ENCODE results near the gene CD4. TPM values are rescaled to one million over a fixed set of nuclear protein-coding genes. Genes with fewer than 3 reads are reported as not detected.

CD4 gene
- total RNA-seq, 1 experiment from 2014 or later: 0.42 TPM

DNA sequence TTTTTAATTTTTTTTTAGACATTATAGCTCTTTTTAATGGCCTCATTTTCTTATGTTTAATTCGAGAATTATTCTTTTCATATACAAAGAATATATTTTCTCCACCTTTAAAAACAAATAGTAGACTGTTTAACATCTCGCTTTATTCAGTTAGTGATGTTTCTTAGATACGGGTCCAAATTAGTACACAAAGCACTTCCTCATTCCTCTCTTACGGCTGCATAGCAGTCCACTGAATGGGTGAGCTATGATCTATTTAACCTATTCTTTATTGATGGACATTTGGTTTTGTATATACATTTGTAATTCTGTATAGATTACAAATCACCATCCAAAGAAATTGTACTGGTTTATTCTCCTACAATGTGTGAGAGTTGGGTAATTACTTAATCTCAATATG lies 24.0 kb downstream of the CD4 start:
- CTCF ChIA-PET: interaction anchor here (1.0 kb wide), 1 partner anchor 61 kb away, joined by 3 read pairs; no protein-coding TSS in a partner anchor
- RAD21 ChIA-PET (ENCODE audit: low non-redundant PET in 1 of 2, low total read pairs in 2 of 2, uncharacterized antibody in 2 of 2, unreplicated experiment in 2 of 2): no interaction called here
- Histone ChIP-seq H2AFZ (ENCODE audit: low read depth, low read length, poor library complexity, severe bottlenecking) (no peak overlapping the region), H3K9me2 (ENCODE audit: insufficient read depth) (no peaks in the 10 kb centered on the region), H3K9me3 (ENCODE audit: control insufficient read depth in 1 of 2, insufficient read depth in 1 of 2, low read depth in 1 of 2, low read length in 2 of 2) (no peaks in the 10 kb centered on the region), H3K27me3 (ENCODE audit: insufficient read depth, low read length) (no peaks in the 10 kb centered on the region), H3K4me2 (ENCODE audit: low read length) (no peak overlapping the region), H3K9ac (ENCODE audit: low read length) (no peak overlapping the region), H3K36me3 (ENCODE audit: control insufficient read depth in 1 of 2, insufficient read depth in 2 of 2, low read length in 2 of 2) (no peaks in the 10 kb centered on the region), H3K4me3 (replicated peaks in 1 of 2; ENCODE audit: low read depth in 1 of 2, low read length in 2 of 2) (no peak overlapping the region), H3K4me1 (ENCODE audit: control insufficient read depth in 1 of 2, insufficient read depth in 2 of 2, low read length in 2 of 2) (no peaks in the 10 kb centered on the region; a peak in 1 of 4 replicates), H4K20me1 (ENCODE audit: insufficient read depth) (no peaks in the 10 kb centered on the region), H3K27ac (ENCODE audit: low read depth, low read length) (no peak overlapping the region), H3K79me2 (ENCODE audit: insufficient read depth, low read length) (no peaks in the 10 kb centered on the region)
- ATAC-seq (no peak), DNase-seq (ENCODE audit: low read depth, low spot score) (no peak)
- POLR2A ChIA-PET: interaction anchor here (1.3 kb wide), 1 partner anchor 38 kb away, joined by 3 read pairs; the partner anchor contains the start of genes CDCA3 and USP5
- no TSS peak for BruUV-seq (replicated peaks)
- intact Hi-C loops (cut with micrococcal nuclease): no loop called here
- TF ChIP-seq, protein P1, sequence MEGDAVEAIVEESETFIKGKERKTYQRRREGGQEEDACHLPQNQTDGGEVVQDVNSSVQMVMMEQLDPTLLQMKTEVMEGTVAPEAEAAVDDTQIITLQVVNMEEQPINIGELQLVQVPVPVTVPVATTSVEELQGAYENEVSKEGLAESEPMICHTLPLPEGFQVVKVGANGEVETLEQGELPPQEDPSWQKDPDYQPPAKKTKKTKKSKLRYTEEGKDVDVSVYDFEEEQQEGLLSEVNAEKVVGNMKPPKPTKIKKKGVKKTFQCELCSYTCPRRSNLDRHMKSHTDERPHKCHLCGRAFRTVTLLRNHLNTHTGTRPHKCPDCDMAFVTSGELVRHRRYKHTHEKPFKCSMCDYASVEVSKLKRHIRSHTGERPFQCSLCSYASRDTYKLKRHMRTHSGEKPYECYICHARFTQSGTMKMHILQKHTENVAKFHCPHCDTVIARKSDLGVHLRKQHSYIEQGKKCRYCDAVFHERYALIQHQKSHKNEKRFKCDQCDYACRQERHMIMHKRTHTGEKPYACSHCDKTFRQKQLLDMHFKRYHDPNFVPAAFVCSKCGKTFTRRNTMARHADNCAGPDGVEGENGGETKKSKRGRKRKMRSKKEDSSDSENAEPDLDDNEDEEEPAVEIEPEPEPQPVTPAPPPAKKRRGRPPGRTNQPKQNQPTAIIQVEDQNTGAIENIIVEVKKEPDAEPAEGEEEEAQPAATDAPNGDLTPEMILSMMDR (IDR thresholded peaks at IDR 0.05 in 2 of 3, conservative IDR thresholded peaks at IDR 0.05 in 1 of 3; ENCODE audit: borderline replicate concordance in 1 of 3, insufficient read depth in 1 of 3, low read depth in 2 of 3, low read length in 2 of 3): no peak
- TF ChIP-seq POLR2A (IDR thresholded peaks at IDR 0.05; ENCODE audit: borderline replicate concordance, extremely low read depth, insufficient read depth, insufficient read length) (no peak), EZH2phosphoT487 (IDR thresholded peaks at IDR 0.05; ENCODE audit: borderline replicate concordance) (no peak)
- TF ChIP-seq, protein P2, sequence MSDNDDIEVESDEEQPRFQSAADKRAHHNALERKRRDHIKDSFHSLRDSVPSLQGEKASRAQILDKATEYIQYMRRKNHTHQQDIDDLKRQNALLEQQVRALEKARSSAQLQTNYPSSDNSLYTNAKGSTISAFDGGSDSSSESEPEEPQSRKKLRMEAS (IDR thresholded peaks at IDR 0.05): no peak

DNA sequence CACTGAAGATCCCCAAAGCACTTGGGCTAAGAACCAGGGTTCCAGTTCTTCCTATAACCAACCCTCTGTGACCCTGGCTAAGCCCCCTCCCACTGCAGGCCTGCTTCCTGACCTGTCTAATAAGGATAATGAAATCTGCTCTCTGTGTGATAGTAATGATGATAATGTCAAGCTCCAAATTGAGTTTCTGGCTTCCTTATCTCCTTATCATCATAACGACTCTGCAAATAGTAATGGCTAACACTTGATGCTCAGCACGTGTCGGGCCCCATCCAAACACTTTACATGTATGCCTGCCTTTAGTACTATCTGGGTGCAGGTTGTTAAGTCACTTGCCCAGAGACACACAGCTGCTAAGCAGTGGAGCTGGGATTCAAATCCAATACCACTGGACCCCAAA lies 27.3 kb downstream of the CD4 start:
- RAD21 ChIA-PET (ENCODE audit: low non-redundant PET in 1 of 2, low total read pairs in 2 of 2, uncharacterized antibody in 2 of 2, unreplicated experiment in 2 of 2): no interaction called here
- Histone ChIP-seq H3K9me2 (ENCODE audit: insufficient read depth) (no peaks in the 10 kb centered on the region), H3K4me1 (ENCODE audit: control insufficient read depth in 1 of 2, insufficient read depth in 2 of 2, low read length in 2 of 2) (peaks cover 7 to 10% of the 10 kb centered on the region in 2 experiments), H3K79me2 (ENCODE audit: insufficient read depth, low read length) (no peaks in the 10 kb centered on the region), H4K20me1 (ENCODE audit: insufficient read depth) (no peaks in the 10 kb centered on the region), H3K36me3 (ENCODE audit: control insufficient read depth in 1 of 2, insufficient read depth in 2 of 2, low read length in 2 of 2) (no peaks in the 10 kb centered on the region), H3K9ac (ENCODE audit: low read length) (no peak overlapping the region), H2AFZ (ENCODE audit: low read depth, low read length, poor library complexity, severe bottlenecking) (no peak overlapping the region), H3K4me2 (ENCODE audit: low read length) (no peak overlapping the region), H3K9me3 (ENCODE audit: control insufficient read depth in 1 of 2, insufficient read depth in 1 of 2, low read depth in 1 of 2, low read length in 2 of 2) (no peaks in the 10 kb centered on the region), H3K27me3 (ENCODE audit: insufficient read depth, low read length) (no peaks in the 10 kb centered on the region), H3K4me3 (replicated peaks in 1 of 2; ENCODE audit: low read depth in 1 of 2, low read length in 2 of 2) (no peak overlapping the region), H3K27ac (ENCODE audit: low read depth, low read length) (no peak overlapping the region)
- ATAC-seq: no peak
- intact Hi-C loops (cut with micrococcal nuclease): no loop called here
- BruUV-seq (replicated peaks): no TSS peak
- no peak for DNase-seq (ENCODE audit: low read depth, low spot score)
- POLR2A ChIA-PET: no interaction called here
- CTCF ChIA-PET: no interaction called here
- TF ChIP-seq EZH2phosphoT487 (IDR thresholded peaks at IDR 0.05; ENCODE audit: borderline replicate concordance): no peak
- TF ChIP-seq POLR2AphosphoS5 (IDR thresholded peaks at IDR 0.05; ENCODE audit: low read depth, low read length): no peak
- TF ChIP-seq ELF1 (IDR thresholded peaks at IDR 0.05; ENCODE audit: borderline replicate concordance, low read depth): no peak
- TF ChIP-seq, protein P3, sequence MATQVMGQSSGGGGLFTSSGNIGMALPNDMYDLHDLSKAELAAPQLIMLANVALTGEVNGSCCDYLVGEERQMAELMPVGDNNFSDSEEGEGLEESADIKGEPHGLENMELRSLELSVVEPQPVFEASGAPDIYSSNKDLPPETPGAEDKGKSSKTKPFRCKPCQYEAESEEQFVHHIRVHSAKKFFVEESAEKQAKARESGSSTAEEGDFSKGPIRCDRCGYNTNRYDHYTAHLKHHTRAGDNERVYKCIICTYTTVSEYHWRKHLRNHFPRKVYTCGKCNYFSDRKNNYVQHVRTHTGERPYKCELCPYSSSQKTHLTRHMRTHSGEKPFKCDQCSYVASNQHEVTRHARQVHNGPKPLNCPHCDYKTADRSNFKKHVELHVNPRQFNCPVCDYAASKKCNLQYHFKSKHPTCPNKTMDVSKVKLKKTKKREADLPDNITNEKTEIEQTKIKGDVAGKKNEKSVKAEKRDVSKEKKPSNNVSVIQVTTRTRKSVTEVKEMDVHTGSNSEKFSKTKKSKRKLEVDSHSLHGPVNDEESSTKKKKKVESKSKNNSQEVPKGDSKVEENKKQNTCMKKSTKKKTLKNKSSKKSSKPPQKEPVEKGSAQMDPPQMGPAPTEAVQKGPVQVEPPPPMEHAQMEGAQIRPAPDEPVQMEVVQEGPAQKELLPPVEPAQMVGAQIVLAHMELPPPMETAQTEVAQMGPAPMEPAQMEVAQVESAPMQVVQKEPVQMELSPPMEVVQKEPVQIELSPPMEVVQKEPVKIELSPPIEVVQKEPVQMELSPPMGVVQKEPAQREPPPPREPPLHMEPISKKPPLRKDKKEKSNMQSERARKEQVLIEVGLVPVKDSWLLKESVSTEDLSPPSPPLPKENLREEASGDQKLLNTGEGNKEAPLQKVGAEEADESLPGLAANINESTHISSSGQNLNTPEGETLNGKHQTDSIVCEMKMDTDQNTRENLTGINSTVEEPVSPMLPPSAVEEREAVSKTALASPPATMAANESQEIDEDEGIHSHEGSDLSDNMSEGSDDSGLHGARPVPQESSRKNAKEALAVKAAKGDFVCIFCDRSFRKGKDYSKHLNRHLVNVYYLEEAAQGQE (IDR thresholded peaks at IDR 0.05; ENCODE audit: low read depth): no peak
- TF ChIP-seq, protein P4, sequence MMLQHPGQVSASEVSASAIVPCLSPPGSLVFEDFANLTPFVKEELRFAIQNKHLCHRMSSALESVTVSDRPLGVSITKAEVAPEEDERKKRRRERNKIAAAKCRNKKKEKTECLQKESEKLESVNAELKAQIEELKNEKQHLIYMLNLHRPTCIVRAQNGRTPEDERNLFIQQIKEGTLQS (IDR thresholded peaks at IDR 0.05): no peak
